ENCODE measurements around the gene THUMPD1.
A peak's percentile ranks its signal among the peaks of the same experiment; 100 is the strongest.
"Not testable (repeated sequence)": the region's sequence is repeated elsewhere in the genome, so short reads cannot be mapped to it uniquely, and the experiment has no call there.

Gene THUMPD1

DNA sequence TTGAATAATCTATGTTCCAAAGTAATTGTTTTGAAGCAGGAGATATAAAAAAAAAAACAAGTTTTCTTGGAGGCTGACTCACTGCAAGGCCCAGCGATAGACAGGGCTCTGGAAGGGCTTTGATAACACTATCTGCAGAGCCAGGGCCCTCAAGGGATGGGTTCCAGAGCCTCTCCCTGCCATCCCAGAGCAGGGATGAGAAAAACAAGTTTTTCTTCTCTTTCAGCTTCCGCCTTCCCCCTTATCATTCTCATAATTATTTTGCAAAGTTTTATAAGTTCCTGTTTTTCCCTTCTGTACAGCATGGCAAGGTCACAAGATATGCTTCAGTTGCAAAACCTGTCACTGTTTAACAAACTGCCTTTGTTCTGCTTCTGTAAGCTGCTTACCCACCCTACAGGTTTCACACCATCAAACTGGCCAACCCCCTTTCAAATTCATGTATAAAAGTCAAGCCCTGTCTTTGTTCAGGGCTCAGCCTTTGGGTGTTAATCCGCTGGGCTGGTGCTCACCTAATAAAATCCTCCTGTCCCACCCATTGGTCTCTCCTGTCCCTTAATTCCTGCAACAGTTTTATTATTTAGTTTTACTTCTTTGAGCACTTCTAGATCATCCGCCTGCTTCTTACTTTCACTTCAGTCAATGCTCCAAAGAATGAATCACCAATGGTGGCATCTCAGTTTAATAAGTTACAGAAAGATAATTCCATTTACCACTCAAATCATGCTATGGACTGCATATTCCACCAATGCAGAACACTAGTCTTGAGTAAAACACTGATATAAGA is 5.6 kb upstream of the THUMPD1 start:
- no peak for DNase-seq

DNA sequence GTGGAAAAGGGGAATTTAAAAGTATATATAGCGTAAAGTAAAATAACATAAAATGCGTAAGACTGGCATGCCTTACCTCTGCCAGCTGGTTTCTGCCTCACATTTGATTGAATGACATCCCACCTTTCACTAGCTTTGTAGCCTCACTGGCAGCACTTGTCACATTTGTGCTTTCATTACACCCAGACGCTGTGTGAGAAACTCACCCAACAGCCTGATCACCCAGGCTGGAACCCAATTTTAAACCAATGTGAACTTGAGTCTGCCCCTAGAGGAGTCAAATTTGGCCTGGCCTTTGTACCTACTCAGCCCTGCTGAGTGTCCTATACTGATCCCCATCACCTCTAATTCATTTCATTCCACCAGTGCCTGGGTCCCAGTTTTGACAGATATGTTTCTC is 4.8 kb upstream of the THUMPD1 start:
- no peak for DNase-seq

DNA sequence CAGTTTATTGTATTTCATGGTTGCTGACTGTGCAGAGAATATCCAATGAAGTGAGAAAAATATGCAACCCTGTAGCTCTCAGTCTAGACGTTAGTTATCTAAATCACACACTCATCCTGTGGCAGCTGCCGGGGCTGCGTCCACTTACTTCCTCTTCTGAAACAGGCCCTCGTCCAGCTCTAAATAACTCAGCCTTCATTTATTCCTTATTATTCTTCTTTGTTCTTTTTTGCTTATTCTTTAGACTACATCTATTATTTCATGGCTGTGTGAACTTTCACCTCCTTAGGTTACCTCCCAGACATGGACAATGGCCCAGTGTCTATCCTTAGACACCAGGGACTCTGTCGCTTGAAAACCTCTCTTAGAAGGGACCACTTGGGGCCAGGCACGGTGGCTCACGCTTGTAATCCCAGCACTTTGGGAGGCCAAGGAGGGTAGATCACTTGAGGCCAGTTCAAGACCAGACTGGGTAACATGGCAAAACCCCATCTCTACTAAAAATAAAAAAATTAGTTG is 3.4 kb upstream of the THUMPD1 start:
- DNase-seq = peak; percentile 74

DNA sequence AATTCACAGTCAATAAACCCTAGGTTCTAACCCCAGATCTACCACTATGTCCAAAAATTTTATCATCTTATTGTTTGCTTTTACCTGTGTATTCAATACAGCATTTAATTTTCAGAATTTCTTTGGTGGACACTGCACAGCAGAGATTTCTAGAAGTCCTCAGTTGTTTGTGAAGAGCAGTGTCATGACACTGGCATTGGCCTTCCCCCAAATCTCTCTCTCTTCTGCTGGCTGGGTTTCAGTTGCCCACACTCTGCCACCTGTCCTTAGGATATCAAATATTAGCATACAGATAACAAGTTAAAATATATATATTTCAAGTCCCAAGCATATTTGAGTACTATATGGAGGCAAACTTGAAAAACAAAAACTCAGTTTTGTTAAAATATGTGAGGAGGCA is 2.0 kb upstream of the THUMPD1 start:
- DNase-seq = no peak

- peak; percentile 45 for DNase-seq
Measured at GRCh38 chr16:20740901-20741521, 607 bp downstream of the THUMPD1 start.

- no peak for DNase-seq
Measured at GRCh38 chr16:20740007-20740883, 1.4 kb downstream of the THUMPD1 start.

DNA sequence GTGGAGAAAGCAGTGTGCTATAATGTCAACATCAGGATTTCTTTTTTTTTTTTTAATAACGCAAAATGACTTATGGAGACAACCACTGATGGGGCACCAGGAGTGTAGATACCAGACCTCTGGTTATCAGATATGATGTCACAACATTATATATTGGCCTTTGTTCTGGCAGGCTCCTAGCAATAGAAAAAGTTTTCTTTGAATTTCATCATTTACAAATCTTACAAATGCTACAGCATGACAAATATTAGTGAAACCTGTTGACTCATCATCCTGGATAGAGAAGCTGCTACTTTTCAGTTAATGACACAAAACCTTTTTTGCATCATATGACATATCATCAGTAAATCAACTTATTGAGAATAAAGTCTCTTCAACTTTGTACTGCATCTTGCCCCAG is 6.1 kb downstream of the THUMPD1 start:
- DNase-seq = no peak

DNA sequence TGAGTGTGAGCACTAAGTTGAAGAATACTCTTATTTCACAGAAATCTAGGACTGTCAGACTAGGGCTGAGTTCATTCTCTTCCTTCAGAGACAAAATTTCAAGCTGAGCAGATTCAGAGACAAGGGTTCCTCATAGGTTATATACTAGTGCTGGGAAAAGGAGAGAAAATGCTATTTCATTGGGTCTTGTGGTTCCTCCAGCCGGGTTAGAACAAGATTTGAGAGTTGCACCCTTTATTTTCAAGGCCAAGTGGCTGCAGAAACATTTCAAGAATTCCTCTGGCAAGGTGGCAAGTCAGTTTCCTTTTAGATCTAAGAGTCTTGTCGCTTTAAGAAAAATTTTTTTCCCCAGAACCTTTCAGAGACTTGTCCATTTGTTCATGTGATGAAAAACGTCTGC is 6.8 kb downstream of the THUMPD1 start:
- no peak for DNase-seq

DNA sequence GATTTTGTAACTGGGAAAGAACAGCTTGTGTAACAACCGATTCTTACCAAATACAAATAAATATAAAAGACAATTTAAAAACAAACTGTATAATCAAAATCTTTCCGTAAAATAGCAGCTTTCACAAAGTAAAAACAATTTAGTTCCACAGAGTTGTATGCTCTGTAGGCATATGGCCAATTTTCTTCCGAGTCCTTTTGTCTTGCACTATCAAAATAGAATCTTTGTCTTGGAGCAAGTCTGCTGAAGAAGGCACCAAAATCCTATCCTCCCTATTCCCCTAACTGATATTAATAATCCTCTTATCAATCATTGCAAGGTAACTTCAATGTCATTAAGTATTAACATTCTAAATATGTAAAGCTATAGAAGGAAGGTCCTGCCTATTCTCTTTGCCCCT is 7.6 kb downstream of the THUMPD1 start:
- DNase-seq = no peak

DNA sequence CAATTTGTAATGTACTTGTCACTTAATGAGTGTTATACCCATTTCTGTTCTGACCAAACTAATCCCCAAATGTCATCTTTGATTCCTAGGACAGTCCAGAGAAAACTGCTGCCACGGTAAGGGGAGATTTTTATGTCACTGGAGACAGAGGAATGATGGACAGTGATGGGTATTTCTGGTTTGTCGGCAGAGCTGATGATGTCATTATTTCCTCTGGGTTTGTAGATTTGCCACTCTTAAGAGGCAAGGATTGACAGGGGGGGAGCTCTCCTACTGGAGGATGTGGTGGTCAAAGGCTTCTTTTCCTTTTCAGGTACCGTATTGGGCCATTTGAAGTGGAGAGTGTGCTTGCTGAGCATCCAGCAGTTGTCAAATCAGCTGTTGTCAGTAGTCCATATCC is 12.5 kb downstream of the THUMPD1 start:
- DNase-seq = no peak

- DNase-seq = no peak
Measured at GRCh38 chr16:20727181-20727580, 14.4 kb downstream of the THUMPD1 start.

GRCh38 chr16:20726661-20727060 is 15.0 kb downstream of the THUMPD1 start:
- no peak for DNase-seq

DNA sequence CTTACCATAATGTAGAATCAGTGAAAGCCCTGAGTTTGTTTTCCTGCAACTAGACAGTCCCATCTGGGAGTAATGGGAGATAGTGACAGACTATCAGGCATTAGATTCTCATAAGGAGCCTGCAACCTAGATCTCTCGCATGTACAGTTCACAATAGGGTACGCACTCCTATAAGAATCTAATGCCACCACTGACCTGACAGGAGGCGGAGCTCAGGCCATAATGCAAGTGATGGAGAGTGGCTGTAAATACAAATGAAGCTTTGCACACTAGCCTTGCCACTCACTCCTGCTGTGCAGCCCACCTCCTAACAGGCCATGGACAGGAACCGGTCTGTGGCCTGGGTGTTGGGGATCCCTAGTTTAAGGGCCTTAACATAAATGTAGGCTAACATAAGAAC is 21.4 kb downstream of the THUMPD1 start:
- DNase-seq = no peak

- DNase-seq = not testable (repeated sequence)
Measured at GRCh38 chr16:20717718-20718117, 23.9 kb downstream of the THUMPD1 start.

DNA sequence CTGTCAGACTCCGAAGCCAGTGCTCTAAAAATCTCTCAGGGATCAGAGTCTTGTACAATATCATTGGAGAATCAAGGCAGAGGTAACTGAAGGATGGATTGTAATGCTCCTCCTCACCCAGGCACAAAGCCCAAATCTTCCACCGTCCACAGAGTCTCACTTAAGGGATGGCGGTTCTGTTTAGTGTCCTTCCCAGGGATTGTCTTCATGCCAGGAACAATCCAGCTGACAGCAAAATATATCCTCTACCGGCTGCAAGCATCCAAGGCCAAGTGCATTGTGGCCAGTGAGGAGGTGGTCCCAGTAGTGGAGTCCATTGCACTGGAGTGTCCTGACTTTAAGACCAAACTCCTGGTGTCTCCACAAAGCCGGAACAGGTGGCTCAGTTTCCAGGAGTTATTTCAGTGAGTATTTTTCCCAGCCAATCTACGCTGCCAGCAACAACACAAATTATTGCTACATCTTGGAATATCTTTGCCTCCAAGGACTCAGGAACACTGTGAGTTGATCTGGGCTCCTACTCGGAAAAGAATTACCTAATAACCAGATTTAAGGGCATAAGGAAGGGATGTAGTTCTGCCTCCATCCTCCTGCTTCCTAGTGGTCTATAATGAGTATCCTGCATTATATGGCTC is 30.2 kb downstream of the THUMPD1 start:
- DNase-seq = no peak

- not testable (repeated sequence) for DNase-seq
Measured at GRCh38 chr16:20708129-20708528, 33.5 kb downstream of the THUMPD1 start.

DNA sequence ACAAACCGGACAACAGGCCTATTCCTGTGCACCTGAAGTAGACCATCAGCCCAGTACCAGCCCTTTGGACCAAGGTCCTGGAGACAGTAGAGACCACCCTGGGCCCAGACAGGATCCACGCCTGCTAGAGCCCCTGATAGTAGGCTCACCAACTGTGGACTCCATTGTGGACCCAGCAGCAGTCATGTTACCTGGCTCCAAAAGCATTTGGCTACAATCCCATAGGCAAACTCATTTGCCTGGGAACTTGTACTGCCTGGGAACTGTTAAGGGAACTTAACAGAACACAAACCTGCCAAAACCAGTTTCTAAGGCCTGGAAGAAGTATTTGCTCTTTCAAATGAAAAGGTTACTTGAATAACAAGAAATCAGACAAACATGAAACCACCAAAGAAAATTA is 34.2 kb downstream of the THUMPD1 start:
- no peak for DNase-seq

GRCh38 chr16:20705972-20706371 is 35.6 kb downstream of the THUMPD1 start:
- not testable (repeated sequence) for DNase-seq

- no peak for DNase-seq
Measured at GRCh38 chr16:20704281-20704680, 37.3 kb downstream of the THUMPD1 start.

DNA sequence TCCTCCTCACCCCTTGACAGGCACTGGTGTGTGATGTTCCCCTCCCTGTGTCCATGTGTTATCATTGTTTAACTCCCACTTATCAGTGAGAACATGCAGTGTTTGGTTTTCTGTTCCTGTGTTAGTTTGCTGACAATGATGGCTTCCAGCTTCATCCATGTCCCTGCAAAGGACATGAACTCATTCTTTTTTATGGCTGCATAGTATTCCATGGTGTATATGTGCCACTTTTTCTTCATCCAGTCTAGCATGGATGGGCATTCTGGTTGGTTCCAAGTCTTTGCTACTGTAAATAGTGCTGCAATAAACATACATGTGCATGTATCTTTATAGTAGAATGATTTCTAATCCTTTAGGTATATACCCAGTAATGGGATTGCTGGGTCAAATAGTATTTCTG is 39.9 kb downstream of the THUMPD1 start:
- DNase-seq = not testable (repeated sequence)

DNA sequence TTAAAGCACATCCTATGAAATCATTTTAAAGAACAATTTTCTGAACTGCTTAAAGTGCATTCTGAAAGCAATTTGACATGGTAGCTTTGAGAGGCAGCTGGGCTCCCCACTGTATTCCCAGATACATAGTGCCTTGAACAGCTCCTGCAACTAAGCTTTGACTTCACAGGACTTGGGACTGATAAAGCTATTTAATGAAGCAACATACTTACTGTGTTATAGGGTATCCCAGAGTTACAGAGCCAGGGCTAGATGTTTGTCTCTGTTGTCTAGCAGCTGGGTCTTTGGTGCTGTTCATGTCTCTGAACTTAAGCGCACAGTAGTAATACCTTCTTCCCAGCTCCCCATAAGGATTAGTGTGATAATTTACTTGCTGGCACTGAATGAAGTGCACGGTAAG is 45.0 kb downstream of the THUMPD1 start:
- no peak for DNase-seq

DNA sequence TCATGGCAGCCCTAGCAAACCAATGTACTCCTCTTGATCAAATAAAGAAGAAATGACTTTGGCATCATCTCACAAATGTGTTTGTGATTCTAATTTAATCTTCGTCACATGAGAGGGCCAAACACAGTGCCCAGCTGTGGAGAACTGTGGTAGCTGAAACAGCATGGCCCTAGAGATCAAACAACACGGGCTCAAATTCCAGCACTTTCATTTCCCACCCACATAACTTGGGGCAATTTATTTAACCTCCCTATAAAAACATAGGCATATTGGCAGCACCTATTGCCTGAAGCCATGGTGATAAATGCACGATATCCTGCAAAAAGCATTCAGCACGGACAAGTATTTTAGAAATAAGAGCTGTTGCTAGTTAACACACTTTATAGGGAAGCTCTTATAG is 46.6 kb downstream of the THUMPD1 start:
- no peak for DNase-seq

DNA sequence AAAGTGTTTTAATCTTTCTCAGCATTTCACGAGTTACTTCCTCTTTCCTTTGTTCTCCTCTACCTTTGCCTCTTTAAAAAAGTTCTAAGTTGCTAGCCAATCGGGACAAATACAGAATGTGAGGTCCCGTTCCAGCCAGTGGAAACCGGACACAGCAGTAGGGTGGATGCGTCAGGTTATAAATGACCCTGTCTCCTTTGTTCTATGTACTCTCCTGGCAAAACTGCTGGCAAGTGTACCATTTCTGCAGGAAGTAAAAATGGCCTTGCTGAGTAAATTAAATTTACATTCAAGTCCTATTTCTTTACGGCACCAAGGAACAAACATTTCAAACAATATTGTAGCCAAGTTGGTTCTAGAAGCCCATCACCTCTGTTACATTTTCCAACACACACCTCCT is 47.5 kb downstream of the THUMPD1 start:
- DNase-seq = not testable (repeated sequence)
